Measurements from ENCODE around the gene STPG1.

The STPG1 gene

GRCh38 chr1:24315391-24315790, 98.2 kb downstream of the STPG1 start:
- no peak for DNase-seq

- DNase-seq, result peak; percentile 43
Measured at GRCh38 chr1:24311741-24312140, 101.8 kb downstream of the STPG1 start.

- peak; percentile 50 for DNase-seq
Measured at GRCh38 chr1:24311234-24311633, 102.3 kb downstream of the STPG1 start.

GRCh38 chr1:24309762-24310485, 103.7 kb downstream of the STPG1 start:
- DNase-seq, result no peak

DNA sequence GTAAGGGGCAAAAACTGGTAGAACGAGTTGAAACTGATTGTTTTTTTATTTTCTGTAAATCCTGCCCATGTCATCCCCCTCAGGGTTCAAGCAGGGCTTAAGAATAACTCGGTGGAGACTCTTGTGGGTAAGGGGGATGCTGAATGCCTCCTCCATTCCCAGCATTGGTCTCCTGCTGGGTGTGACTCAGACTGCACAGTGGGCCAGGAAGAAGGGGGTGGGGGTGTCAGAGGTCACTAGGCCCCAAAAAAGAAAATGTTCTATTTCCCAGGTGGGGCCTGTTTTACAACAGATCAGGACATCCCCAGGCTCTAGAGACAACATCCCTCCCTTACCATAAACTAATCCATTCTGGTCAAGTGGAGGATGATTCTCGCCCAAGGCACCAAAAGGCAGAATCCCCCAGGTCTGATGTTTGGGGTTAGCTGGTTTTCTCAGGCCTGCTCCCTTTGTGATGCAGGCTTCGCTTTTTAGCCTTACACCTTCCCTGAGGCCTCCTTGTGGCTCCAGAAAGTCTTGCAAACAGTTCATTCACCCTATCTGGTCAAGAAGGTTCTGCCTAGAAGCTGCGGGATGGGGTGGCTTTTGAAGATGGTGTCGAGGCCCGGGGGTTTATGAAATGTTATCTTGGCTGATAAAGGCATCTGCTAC, 105.1 kb downstream of the STPG1 start:
- DNase-seq, result no peak

All from OCI-M1 (cell line).